Measurements from ENCODE around the gene DCTN5.

GRCh38 chr16:23635958-23636357, 5.3 kb upstream of the DCTN5 start:
- TF ChIP-seq, protein P1, sequence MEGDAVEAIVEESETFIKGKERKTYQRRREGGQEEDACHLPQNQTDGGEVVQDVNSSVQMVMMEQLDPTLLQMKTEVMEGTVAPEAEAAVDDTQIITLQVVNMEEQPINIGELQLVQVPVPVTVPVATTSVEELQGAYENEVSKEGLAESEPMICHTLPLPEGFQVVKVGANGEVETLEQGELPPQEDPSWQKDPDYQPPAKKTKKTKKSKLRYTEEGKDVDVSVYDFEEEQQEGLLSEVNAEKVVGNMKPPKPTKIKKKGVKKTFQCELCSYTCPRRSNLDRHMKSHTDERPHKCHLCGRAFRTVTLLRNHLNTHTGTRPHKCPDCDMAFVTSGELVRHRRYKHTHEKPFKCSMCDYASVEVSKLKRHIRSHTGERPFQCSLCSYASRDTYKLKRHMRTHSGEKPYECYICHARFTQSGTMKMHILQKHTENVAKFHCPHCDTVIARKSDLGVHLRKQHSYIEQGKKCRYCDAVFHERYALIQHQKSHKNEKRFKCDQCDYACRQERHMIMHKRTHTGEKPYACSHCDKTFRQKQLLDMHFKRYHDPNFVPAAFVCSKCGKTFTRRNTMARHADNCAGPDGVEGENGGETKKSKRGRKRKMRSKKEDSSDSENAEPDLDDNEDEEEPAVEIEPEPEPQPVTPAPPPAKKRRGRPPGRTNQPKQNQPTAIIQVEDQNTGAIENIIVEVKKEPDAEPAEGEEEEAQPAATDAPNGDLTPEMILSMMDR (conservative IDR thresholded peaks at IDR 0.05): no peak
- TF ChIP-seq ZFX (IDR thresholded peaks at IDR 0.05): no peak
